ENCODE data around the gene TBC1D8B.
"Not testable (repeated sequence)": the region's sequence is repeated elsewhere in the genome, so short reads cannot be mapped to it uniquely, and the experiment has no call there.

TBC1D8B gene

GRCh38 chrX:106802388-106803275 is at the start of gene TBC1D8B:
Gene TBC1D8B, plus strand, starts transcription at chrX:106802673. Its CDS starts 181 bp downstream, at chrX:106802854.
- peak; percentile 90 for DNase-seq

GRCh38 chrX:106769288-106769687 is 33.2 kb upstream of the TBC1D8B start:
- DNase-seq = not testable (repeated sequence)

GRCh38 chrX:106774981-106775380 is 27.5 kb upstream of the TBC1D8B start:
- DNase-seq = no peak

GRCh38 chrX:106780264-106780663 is 22.2 kb upstream of the TBC1D8B start:
- no peak for DNase-seq

GRCh38 chrX:106780664-106781377 is 21.7 kb upstream of the TBC1D8B start:
- no peak for DNase-seq

- DNase-seq = no peak
Measured at GRCh38 chrX:106783716-106784115, 18.8 kb upstream of the TBC1D8B start.

GRCh38 chrX:106791495-106791894 is 11.0 kb upstream of the TBC1D8B start:
- DNase-seq = no peak

- DNase-seq = peak; percentile 15
Measured at GRCh38 chrX:106802063-106802387, 448 bp upstream of the TBC1D8B start.

- no peak for DNase-seq
Measured at GRCh38 chrX:106811131-106811910, 8.8 kb downstream of the TBC1D8B start.

- not testable (repeated sequence) for DNase-seq
Measured at GRCh38 chrX:106812930-106813329, 10.5 kb downstream of the TBC1D8B start.

GRCh38 chrX:106814093-106814492 is 11.6 kb downstream of the TBC1D8B start:
- DNase-seq = not testable (repeated sequence)

GRCh38 chrX:106862972-106863688 is 60.7 kb downstream of the TBC1D8B start:
- no peak for DNase-seq

GRCh38 chrX:106863697-106864096 is 61.2 kb downstream of the TBC1D8B start:
- no peak for DNase-seq

- DNase-seq = not testable (repeated sequence)
Measured at GRCh38 chrX:106872796-106873195, 70.3 kb downstream of the TBC1D8B start.

GRCh38 chrX:106874075-106874474 is 71.6 kb downstream of the TBC1D8B start:
- no peak for DNase-seq

GRCh38 chrX:106875151-106875550 is 72.7 kb downstream of the TBC1D8B start:
- DNase-seq = no peak

- no peak for DNase-seq
Measured at GRCh38 chrX:106889468-106889867, 87.0 kb downstream of the TBC1D8B start.

- DNase-seq = no peak
Measured at GRCh38 chrX:106891762-106892460, 89.4 kb downstream of the TBC1D8B start.

GRCh38 chrX:106894392-106894909 is 92.0 kb downstream of the TBC1D8B start:
- DNase-seq = peak; percentile 71

- DNase-seq = peak; percentile 41
Measured at GRCh38 chrX:106894978-106895452, 92.5 kb downstream of the TBC1D8B start.

GRCh38 chrX:106897259-106897658 is 94.8 kb downstream of the TBC1D8B start:
- no peak for DNase-seq
